Pancreas (tissue), 10 donors: Measurements from ENCODE around the gene LCN12. TPM values are rescaled to one million over a fixed set of nuclear protein-coding genes. Genes with fewer than 3 reads are reported as not detected.
A peak's percentile ranks its signal among the peaks of the same experiment; 100 is the strongest.

Experiments used
- ATAC-seq, 4 donors: fragments of 200-7000 bp; cut with Tn5 transposase; one replicate each; pipeline versions ENCODE4 v1.8.0 to v1.9.1; 2020; ENCODE audit warnings: mild to moderate bottlenecking in 4 of 4, moderate library complexity in 4 of 4
- DNase-seq, 6 donors: peaks; one replicate each; pipeline ENCODE4 v3.0.0-alpha.2; 2020
- FAIRE-seq: peaks from 2 replicates; lab custom pipeline; 2012; peaks lifted over from hg19 to GRCh38; lab: Jason Lieb, UNC
- H3K27ac ChIP-seq, 4 donors: fragments of 200-600 bp; sonication (generic); 1 replicate in 3 of 4; 2 replicates in 1 of 4; pipeline versions ENCODE4 v1.5.0 to v1.8.0; 2020
- H3K27me3 ChIP-seq, 4 donors: fragments of 200-600 bp; one replicate each; pipeline ENCODE4 v1.8.0; 2021
- H3K36me3 ChIP-seq, 3 donors: fragments of 200-600 bp; sonication (generic) in 1 of 3; one replicate each; pipeline versions ENCODE4 v1.5.0 to v1.8.0; 2020 to 2021
- H3K4me1 ChIP-seq, 3 donors: fragments of 200-600 bp; one replicate each; pipeline ENCODE4 v1.8.0; 2021
- H3K4me3 ChIP-seq, 4 donors: fragments of 200-600 bp; sonication (generic) in 2 of 4; one replicate each; pipeline versions ENCODE4 v1.5.0 to v1.8.0; 2020 to 2021
- H3K9me3 ChIP-seq, 4 donors: fragments of 200-600 bp; one replicate each; pipeline ENCODE4 v1.8.0; 2021
- WGBS, 2 donors: extraction: QIAGEN DNeasy Blood & Tissue Kit; methylation state at CpG; one replicate each; pipeline ENCODE4 v1.1.7; 2013; 5-methylcytosine and 5-hydroxymethylcytosine counted together
- intact Hi-C, 3 donors: fragments of 100-400 bp; cut with DNase I; formaldehyde crosslinking; loops; one replicate each; pipeline versions ENCODE4 v1.11.1 to v1.14.2; 2022
- polyA plus RNA-seq, 2 donors: library from polyadenylated mRNA; stranded (reverse); fragments of 200-250 nt; gene quantifications; one replicate each; pipeline ENCODE4 v1.2.3, GENCODE V29; 2013
- total RNA-seq, 6 donors: library from RNA; stranded (reverse); fragmentation: NEBNext Ultra II Directional in 4 of 6; extraction: Animal tissue kit (Norgen Biotek cat#: 25700) in 4 of 6; gene quantifications; one replicate each; pipeline versions ENCODE4 v1.2.1 to v1.2.4, GENCODE V29; 2021 to 2023
- TF ChIP-seq, protein P1 (sequence below), 4 donors: fragments of 200-600 bp; sonication (generic) in 3 of 4; IDR thresholded peaks; one replicate each; pipeline versions ENCODE4 v1.5.0 to v1.8.0; 2021; ENCODE audit warnings: antibody characterized with exemption in 4 of 4
- donor health status: healthy with polysubstance abuse.
- donor health status: DM: no; HTN: no; CAD: no; lungs with moderate emphysema.
- donor health status: DM: no; HTN: no; CAD: no.
- donor health status: control.
- donor health status: control.
- donor health status: Bipolar disorder and iron deficiency.
- donor health status: DM: yes; HTN: yes; CAD: no.
- donor health status: DM: no; HTN: no; CAD: no.
- donor health status: DM: no; HTN: no; CAD: no.
- donor health status: DM: yes; HTN: yes; CAD: no.

LCN12 gene
- total and polyA plus RNA-seq, 8 donors: 0.57 to 16.5 (median 3.4) TPM

DNA sequence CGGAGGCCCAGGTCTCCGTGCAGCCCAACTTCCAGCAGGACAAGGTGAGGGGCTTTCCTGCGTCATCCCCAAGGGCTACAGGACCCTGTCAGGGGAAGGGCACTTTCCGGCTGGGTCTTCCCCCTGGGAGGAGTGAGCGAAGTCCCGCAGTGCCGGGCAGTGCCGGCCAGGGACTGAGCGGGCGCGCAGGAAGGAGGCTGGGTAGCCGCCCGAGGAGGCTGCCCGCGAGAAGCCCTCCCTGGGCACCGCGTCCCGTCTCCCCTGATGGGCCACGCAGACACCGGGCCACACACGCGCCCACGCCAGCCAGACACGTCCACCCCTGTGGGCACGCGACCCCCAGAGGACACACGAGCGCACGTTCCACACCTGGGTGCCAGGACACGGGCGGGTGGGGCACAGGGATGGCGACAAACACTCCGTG lies 25.6 kb downstream of the LCN12 start:
- H3K27ac ChIP-seq: no peak overlapping the region
- H3K4me1 ChIP-seq: no peaks in the 10 kb centered on the region
- ATAC-seq (peak in 2 of 4 donors; percentile 6 to 16), FAIRE-seq (no peak), DNase-seq (no peak)
- TF ChIP-seq, protein P1, sequence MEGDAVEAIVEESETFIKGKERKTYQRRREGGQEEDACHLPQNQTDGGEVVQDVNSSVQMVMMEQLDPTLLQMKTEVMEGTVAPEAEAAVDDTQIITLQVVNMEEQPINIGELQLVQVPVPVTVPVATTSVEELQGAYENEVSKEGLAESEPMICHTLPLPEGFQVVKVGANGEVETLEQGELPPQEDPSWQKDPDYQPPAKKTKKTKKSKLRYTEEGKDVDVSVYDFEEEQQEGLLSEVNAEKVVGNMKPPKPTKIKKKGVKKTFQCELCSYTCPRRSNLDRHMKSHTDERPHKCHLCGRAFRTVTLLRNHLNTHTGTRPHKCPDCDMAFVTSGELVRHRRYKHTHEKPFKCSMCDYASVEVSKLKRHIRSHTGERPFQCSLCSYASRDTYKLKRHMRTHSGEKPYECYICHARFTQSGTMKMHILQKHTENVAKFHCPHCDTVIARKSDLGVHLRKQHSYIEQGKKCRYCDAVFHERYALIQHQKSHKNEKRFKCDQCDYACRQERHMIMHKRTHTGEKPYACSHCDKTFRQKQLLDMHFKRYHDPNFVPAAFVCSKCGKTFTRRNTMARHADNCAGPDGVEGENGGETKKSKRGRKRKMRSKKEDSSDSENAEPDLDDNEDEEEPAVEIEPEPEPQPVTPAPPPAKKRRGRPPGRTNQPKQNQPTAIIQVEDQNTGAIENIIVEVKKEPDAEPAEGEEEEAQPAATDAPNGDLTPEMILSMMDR (IDR thresholded peaks at IDR 0.05): no peak
- WGBS, 2 donors: 31 to 32% methylated on average over 33 of the region's 33 CpGs
- peak overlapping the region in 3 of 4 donors; percentile 8 to 41 (median 38) for H3K4me3 ChIP-seq
- H3K27me3 ChIP-seq: no peaks in the 10 kb centered on the region
- H3K36me3 ChIP-seq: no peaks in the 10 kb centered on the region
- no peaks in the 10 kb centered on the region for H3K9me3 ChIP-seq
- intact Hi-C loops: no loop called here

DNA sequence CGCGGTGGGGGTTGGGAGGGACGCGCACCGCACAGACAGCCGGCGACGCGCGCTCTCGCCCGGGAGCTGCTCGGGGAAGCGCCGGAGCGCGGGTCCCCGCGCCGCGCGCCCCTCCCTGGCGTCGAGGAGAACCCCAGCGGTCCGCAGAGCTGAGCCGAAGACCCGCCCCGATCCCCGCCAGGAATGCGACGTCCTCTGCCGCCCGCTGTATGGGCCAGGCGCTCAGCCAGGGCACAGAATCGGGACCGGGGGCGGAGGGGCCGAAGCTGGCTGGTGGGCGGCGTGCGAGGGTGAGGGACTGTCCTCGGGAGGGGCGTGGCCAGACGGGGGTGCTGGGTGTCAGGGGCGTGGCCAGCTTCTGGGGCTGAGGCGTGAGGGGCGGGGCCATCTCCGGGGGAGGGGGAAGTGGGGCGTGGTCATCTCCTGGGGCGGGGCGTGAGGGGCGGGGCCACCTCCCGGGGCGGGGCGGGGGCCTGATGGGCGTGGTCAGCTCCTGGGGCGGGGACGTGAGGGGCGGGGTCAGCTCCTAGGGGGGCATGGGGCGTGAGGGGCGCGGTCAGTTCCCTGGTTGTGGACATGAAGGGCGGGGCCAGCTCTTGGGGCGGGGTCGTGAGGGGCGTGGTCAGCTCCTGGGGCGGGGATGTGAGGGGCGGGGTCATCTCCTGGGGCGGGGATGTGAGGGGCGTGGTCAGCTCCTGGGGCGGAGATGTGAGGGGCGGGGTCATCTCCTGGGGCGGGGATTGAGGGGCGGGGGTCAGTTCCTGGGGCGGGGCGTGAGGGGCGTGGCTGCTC lies 26.2 kb downstream of the LCN12 start:
- H3K4me1 ChIP-seq: no peaks in the 10 kb centered on the region
- no peak for FAIRE-seq
- peak in 4 of 6 donors; percentile 34 to 75 (median 56) for DNase-seq
- no peaks in the 10 kb centered on the region for H3K36me3 ChIP-seq
- no peak overlapping the region for H3K27ac ChIP-seq
- intact Hi-C loops: no loop called here
- peak; percentile 31 to 73 (median 55) for ATAC-seq
- no peaks in the 10 kb centered on the region for H3K9me3 ChIP-seq
- WGBS, 2 donors: 3% methylated on average over 63 to 78 of the region's 78 CpGs
- no peaks in the 10 kb centered on the region for H3K27me3 ChIP-seq
- TF ChIP-seq, protein P1 (IDR thresholded peaks at IDR 0.05): no peak
- peak overlapping the region in 3 of 4 donors; percentile 8 to 41 (median 38) for H3K4me3 ChIP-seq

DNA sequence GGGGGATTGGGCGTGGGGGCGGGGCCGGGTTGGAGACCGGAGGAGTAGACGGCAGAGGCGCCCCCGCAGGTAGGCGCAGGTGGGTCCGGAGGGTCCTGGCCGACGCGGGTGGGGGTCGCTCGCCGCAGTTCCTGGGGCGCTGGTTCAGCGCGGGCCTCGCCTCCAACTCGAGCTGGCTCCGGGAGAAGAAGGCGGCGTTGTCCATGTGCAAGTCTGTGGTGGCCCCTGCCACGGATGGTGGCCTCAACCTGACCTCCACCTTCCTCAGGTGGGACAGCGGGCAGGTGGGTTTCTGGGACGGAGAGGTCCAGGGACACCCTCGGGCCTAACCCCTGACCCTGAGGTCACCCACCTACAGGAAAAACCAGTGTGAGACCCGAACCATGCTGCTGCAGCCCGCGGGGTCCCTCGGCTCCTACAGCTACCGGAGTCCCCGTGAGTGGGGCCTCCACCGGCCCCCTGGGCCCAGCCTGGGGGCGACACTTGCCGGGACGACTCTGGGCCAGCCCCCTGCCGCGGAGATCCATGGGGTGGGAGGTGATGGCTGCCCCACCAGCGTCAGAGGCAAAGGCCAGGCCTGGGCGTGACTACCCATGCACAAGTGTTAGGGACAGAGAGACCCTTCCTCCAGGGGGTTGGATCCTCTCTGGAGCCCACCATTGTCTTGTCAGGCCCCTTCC lies 26.9 kb downstream of the LCN12 start:
- Histone ChIP-seq H3K27me3 (no peaks in the 10 kb centered on the region), H3K36me3 (no peaks in the 10 kb centered on the region), H3K27ac (no peak overlapping the region), H3K4me1 (no peaks in the 10 kb centered on the region), H3K9me3 (no peaks in the 10 kb centered on the region), H3K4me3 (no peak overlapping the region)
- 54 to 57% methylated on average over 40 to 41 of the region's 41 CpGs for WGBS, 2 donors
- FAIRE-seq: no peak
- ATAC-seq: no peak
- peak in 1 of 6 donors; percentile 62 for DNase-seq
- intact Hi-C loops: no loop called here
- TF ChIP-seq, protein P1 (IDR thresholded peaks at IDR 0.05): no peak

GRCh38 chr9:136979769-136980587 lies 27.9 kb downstream of the LCN12 start:
- DNase-seq (peak in 2 of 6 donors; percentile 29 to 72), ATAC-seq (no peak), FAIRE-seq (no peak)
- no peak overlapping the region for H3K4me3 ChIP-seq
- intact Hi-C loops: no loop called here
- H3K4me1 ChIP-seq: no peaks in the 10 kb centered on the region
- no peak overlapping the region for H3K27ac ChIP-seq
- H3K9me3 ChIP-seq: no peaks in the 10 kb centered on the region
- TF ChIP-seq, protein P1 (IDR thresholded peaks at IDR 0.05): no peak
- 84 to 85% methylated on average over 26 of the region's 26 CpGs for WGBS, 2 donors
- H3K36me3 ChIP-seq: no peaks in the 10 kb centered on the region
- no peaks in the 10 kb centered on the region for H3K27me3 ChIP-seq
